PFSK-1 (cell line): ENCODE data around the gene RAB11FIP3.

Experiments used
- FOXP2 ChIP-seq: optimal IDR thresholded peaks from 2 replicates; pipeline ENCODE3; 2011; ENCODE audit warnings: borderline replicate concordance, control low read depth, inconsistent platforms; ENCODE audit not compliant: insufficient read depth; ENCODE audit errors: extremely low read length, extremely low read depth
- POLR2AphosphoS5 ChIP-seq: IDR thresholded peaks from 2 replicates; pipeline ENCODE4 v1.6.1; 2012; ENCODE audit warnings: low read depth, mild to moderate bottlenecking, control low read depth, low read length, moderate library complexity
- REST ChIP-seq, 2 experiments: IDR thresholded peaks; 2 replicates each; pipeline versions ENCODE4 v1.6.1 to v1.8.0; 2011 to 2012; ENCODE audit warnings: low read depth in 2 of 2, low read length in 2 of 2, control low read depth in 1 of 2, inconsistent platforms in 1 of 2, mild to moderate bottlenecking in 1 of 2, moderate library complexity in 1 of 2; ENCODE audit not compliant: insufficient read depth in 1 of 2
- SIN3A ChIP-seq: IDR thresholded peaks from 2 replicates; pipeline ENCODE4 v1.6.1; 2012; ENCODE audit warnings: mild to moderate bottlenecking, low read length, moderate library complexity, borderline replicate concordance; ENCODE audit not compliant: insufficient read depth
- TAF1 ChIP-seq: IDR thresholded peaks from 2 replicates; pipeline ENCODE4 v1.6.1; 2012; ENCODE audit warnings: low read length, control low read depth, borderline replicate concordance; ENCODE audit not compliant: insufficient read depth

Gene RAB11FIP3

GRCh38 chr16:561413-561794 is 136.0 kb downstream of the RAB11FIP3 start:
- TF ChIP-seq POLR2AphosphoS5 (no peak), REST (IDR thresholded peaks at IDR 0.05; ENCODE audit: insufficient read depth in 1 of 2, low read depth in 2 of 2, low read length in 2 of 2) (no peak), SIN3A (no peak), TAF1 (no peak), FOXP2 (no peak)

- TF ChIP-seq FOXP2 (no peak), REST (IDR thresholded peaks at IDR 0.05; ENCODE audit: insufficient read depth in 1 of 2, low read depth in 2 of 2, low read length in 2 of 2) (no peak), SIN3A (no peak), POLR2AphosphoS5 (no peak), TAF1 (no peak)
These were observed 136.8 kb downstream of the RAB11FIP3 start for GRCh38 chr16:561957-562938.

GRCh38 chr16:563072-563644 is 137.7 kb downstream of the RAB11FIP3 start:
- TF ChIP-seq FOXP2, result no peak
- TF ChIP-seq POLR2AphosphoS5, result no peak
- TF ChIP-seq TAF1, result no peak
- no peak for TF ChIP-seq SIN3A
- no peak for TF ChIP-seq REST (IDR thresholded peaks at IDR 0.05; ENCODE audit: insufficient read depth in 1 of 2, low read depth in 2 of 2, low read length in 2 of 2)

- no peak for TF ChIP-seq TAF1
- TF ChIP-seq SIN3A, result no peak
- TF ChIP-seq REST (IDR thresholded peaks at IDR 0.05; ENCODE audit: insufficient read depth in 1 of 2, low read depth in 2 of 2, low read length in 2 of 2), result no peak
- TF ChIP-seq POLR2AphosphoS5, result no peak
- TF ChIP-seq FOXP2, result no peak
These were observed 139.4 kb downstream of the RAB11FIP3 start for GRCh38 chr16:564690-565418.
